GM19328 (cell line): Measurements from ENCODE around the gene CITED4.

Source experiments
- ATAC-seq: cut with Tn5 transposase; IDR thresholded peaks from one replicate; pipeline ENCODE4 v1.9.1; 2021; ENCODE audit warnings: mild to moderate bottlenecking, moderate library complexity; ENCODE audit not compliant: unreplicated experiment

CITED4 gene

GRCh38 chr1:40886318-40887011 is 24.3 kb upstream of the CITED4 start:
- ATAC-seq: no peak

- no peak for ATAC-seq
Observed at GRCh38 chr1:40884055-40884795, 22.1 kb upstream of the CITED4 start.

- no peak for ATAC-seq
Observed at GRCh38 chr1:40880813-40881549, 18.8 kb upstream of the CITED4 start.

GRCh38 chr1:40879482-40880175 is 17.5 kb upstream of the CITED4 start:
- ATAC-seq: no peak

GRCh38 chr1:40878906-40879305 is 16.7 kb upstream of the CITED4 start:
- no peak for ATAC-seq

- no peak for ATAC-seq
Observed at GRCh38 chr1:40877698-40878097, 15.5 kb upstream of the CITED4 start.

- no peak for ATAC-seq
Observed at GRCh38 chr1:40876891-40877290, 14.7 kb upstream of the CITED4 start.

- no peak for ATAC-seq
Observed at GRCh38 chr1:40876436-40876761, 14.2 kb upstream of the CITED4 start.

GRCh38 chr1:40873863-40874472 is 11.8 kb upstream of the CITED4 start:
- no peak for ATAC-seq

GRCh38 chr1:40872276-40872675 is 10.1 kb upstream of the CITED4 start:
- no peak for ATAC-seq

- ATAC-seq: no peak
Observed at GRCh38 chr1:40870135-40870728, 8.1 kb upstream of the CITED4 start.

- no peak for ATAC-seq
Observed at GRCh38 chr1:40868051-40868723, 6.0 kb upstream of the CITED4 start.

GRCh38 chr1:40861224-40862003 is 749 bp downstream of the CITED4 start:
- ATAC-seq: no peak

GRCh38 chr1:40860706-40861223 is 1.4 kb downstream of the CITED4 start:
- ATAC-seq: no peak

GRCh38 chr1:40858856-40859416 is 3.2 kb downstream of the CITED4 start:
- ATAC-seq: no peak

- ATAC-seq: no peak
Observed at GRCh38 chr1:40857737-40858136, 4.4 kb downstream of the CITED4 start.

- no peak for ATAC-seq
Observed at GRCh38 chr1:40856656-40857302, 5.4 kb downstream of the CITED4 start.

GRCh38 chr1:40856116-40856515 is 6.0 kb downstream of the CITED4 start:
- ATAC-seq: no peak
